AG04450 (cell line): ENCODE results near the gene PPP1R36. TPM values are rescaled to one million over a fixed set of nuclear protein-coding genes. Genes with fewer than 3 reads are reported as not detected.

Experiments used
- CTCF ChIA-PET: fragments of 300-600, 350-600 bp; formaldehyde crosslinking; extraction: SDS; loops from one replicate; lab custom pipeline; 2022; ENCODE audit warnings: antibody characterized with exemption, inconsistent platforms; lab: Charles Lee
- POLR2A ChIA-PET: fragments of 350-600 bp; formaldehyde crosslinking; extraction: SDS; loops from one replicate; lab custom pipeline; 2021; ENCODE audit warnings: antibody characterized with exemption, inconsistent platforms; lab: Yijun Ruan, JAX
- DNase-seq: peaks from one replicate; pipeline ENCODE4 v3.0.0-alpha.2; 2011; ENCODE audit warnings: low read depth, low spot score
- H3K27ac ChIP-seq: one replicate; pipeline ENCODE4 v1.5.1; 2012; ENCODE audit warnings: low read depth, low read length, control low read depth
- H3K27me3 ChIP-seq: one replicate; pipeline ENCODE4 v1.6.0; 2012; ENCODE audit warnings: low read length; ENCODE audit not compliant: control insufficient read depth, insufficient read depth
- H3K4me3 ChIP-seq: 2 replicates; pipeline ENCODE4 v1.5.1; 2011; ENCODE audit warnings: mild to moderate bottlenecking, low read depth, low read length, control low read depth
- H3K9me3 ChIP-seq: 2 replicates; pipeline ENCODE4 v1.5.1; 2012; ENCODE audit warnings: low read length; ENCODE audit not compliant: control insufficient read depth, insufficient read depth
- polyA plus RNA-seq: library from polyadenylated mRNA; depleted of rRNA; stranded (reverse); fragments of >200 nt; gene quantifications from 2 replicates; pipeline ENCODE4 v1.2.3, GENCODE V29; 2011
- TF ChIP-seq, protein P1 (sequence below): IDR thresholded peaks from 2 replicates; pipeline ENCODE4 v1.5.1; 2011; ENCODE audit warnings: low read depth, low read length, control low read depth, inconsistent platforms

Gene PPP1R36
- polyA plus RNA-seq, 1 experiment = 0.38 TPM

DNA sequence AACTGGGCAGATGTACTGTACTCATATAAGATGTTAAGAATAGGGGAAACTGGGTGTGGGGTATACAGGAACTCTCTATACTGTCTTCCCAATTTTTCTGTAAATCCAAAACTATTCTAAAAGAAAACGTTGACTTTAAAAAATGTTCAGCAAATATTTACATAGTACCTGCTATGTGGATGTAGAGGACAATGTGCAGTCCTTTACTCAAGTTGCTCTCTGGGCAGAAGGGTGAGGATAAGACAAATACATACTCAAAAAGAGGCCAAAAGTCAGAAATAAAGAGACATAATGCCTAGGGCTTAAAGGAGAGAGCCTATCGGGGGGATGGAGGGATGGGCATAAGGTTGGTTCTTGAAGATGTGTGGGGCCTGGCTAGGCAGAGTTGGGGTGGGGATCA is 44.7 kb downstream of the PPP1R36 start:
- no peaks in the 10 kb centered on the region for H3K27me3 ChIP-seq
- no peak overlapping the region for H3K27ac ChIP-seq
- TF ChIP-seq, protein P1, sequence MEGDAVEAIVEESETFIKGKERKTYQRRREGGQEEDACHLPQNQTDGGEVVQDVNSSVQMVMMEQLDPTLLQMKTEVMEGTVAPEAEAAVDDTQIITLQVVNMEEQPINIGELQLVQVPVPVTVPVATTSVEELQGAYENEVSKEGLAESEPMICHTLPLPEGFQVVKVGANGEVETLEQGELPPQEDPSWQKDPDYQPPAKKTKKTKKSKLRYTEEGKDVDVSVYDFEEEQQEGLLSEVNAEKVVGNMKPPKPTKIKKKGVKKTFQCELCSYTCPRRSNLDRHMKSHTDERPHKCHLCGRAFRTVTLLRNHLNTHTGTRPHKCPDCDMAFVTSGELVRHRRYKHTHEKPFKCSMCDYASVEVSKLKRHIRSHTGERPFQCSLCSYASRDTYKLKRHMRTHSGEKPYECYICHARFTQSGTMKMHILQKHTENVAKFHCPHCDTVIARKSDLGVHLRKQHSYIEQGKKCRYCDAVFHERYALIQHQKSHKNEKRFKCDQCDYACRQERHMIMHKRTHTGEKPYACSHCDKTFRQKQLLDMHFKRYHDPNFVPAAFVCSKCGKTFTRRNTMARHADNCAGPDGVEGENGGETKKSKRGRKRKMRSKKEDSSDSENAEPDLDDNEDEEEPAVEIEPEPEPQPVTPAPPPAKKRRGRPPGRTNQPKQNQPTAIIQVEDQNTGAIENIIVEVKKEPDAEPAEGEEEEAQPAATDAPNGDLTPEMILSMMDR = no peak
- ChIA-PET CTCF (no interaction called here), POLR2A (no interaction called here)
- no peak for DNase-seq
- H3K9me3 ChIP-seq = no peaks in the 10 kb centered on the region
- no peak overlapping the region for H3K4me3 ChIP-seq

DNA sequence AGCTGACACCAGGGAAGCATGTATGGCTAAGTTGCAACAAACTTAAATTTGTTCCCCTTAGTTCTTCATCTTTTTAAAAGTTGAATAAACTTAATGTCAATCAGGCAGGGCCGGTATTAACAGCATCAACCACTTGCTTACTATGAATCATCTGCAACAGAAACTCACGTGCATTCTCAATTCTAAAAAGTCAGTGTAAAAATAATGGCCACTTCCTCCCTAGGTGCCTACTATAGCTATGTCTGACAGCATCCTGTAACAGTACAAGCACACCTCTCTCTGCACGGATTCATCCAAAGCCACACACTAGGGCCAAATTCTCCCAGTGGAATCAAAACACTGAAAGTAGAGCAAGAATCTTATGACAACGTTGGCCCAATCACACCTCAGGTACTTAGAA is 48.6 kb downstream of the PPP1R36 start:
- no peaks in the 10 kb centered on the region for H3K27me3 ChIP-seq
- no peak for DNase-seq
- no peak overlapping the region for H3K4me3 ChIP-seq
- TF ChIP-seq, protein P1 = no peak
- no peak overlapping the region for H3K27ac ChIP-seq
- ChIA-PET CTCF (no interaction called here), POLR2A (no interaction called here)
- no peaks in the 10 kb centered on the region; the same call in 1 of the 2 replicates for H3K9me3 ChIP-seq

DNA sequence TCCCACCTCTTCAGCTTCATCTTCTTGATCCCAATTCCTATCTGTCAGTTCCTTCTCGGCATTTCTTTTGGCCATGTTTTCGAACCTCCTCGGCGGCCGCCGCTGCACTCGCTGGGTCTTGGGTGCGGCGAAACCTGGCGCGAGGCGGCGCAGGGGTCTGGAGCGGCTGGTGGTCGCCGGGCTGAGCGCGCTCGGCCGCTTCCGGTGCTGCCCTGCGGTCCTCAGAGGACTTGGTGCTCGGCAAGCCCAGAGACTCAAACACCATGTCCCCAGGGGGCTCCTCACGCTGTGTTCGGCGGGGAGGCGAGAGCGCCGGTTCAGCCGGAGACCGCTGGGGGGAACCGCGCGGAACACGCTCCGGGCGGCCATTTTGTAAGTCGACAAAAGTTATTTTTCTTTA is 51.8 kb downstream of the PPP1R36 start:
- Histone ChIP-seq H3K27ac (no peak overlapping the region), H3K9me3 (no peaks in the 10 kb centered on the region; the same call in 1 of the 2 replicates), H3K27me3 (no peaks in the 10 kb centered on the region), H3K4me3 (0 out of 2 replicates have a peak overlapping the region, but pooled peaks have one; percentile 17)
- POLR2A ChIA-PET = interaction anchor here (0.6 kb wide), 1 partner anchor 61 kb away, joined by 3 read pairs; the partner anchor contains the start of gene HSPA2
- TF ChIP-seq, protein P1 = no peak
- DNase-seq = no peak
- CTCF ChIA-PET = no interaction called here

DNA sequence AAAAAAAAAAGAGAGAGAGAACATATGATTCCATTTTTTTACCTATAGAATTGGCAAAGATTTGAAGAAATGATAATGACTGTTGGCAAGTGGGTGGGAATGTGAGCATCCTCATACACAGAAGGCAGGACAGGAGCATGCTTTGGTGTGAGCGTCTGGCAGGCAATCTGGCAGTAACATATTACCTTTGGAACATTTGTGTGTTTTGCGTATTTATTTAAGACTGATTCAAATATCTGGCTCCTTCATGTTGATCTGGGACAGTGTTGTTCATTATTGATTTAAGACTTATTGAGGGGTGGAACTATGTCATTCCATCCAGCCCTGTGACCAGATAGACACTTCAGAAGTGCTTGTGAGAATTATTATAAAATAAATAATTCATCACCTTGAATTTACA is 53.1 kb downstream of the PPP1R36 start:
- H3K27ac ChIP-seq = no peak overlapping the region
- H3K9me3 ChIP-seq = no peaks in the 10 kb centered on the region; the same call in 1 of the 2 replicates
- H3K4me3 ChIP-seq = no peak overlapping the region
- ChIA-PET CTCF (interaction anchor here (0.7 kb wide), 1 partner anchor 992 kb away, joined by 3 read pairs; no protein-coding TSS in a partner anchor), POLR2A (no interaction called here)
- TF ChIP-seq, protein P1 = no peak
- DNase-seq = no peak
- no peaks in the 10 kb centered on the region for H3K27me3 ChIP-seq

GRCh38 chr14:64604001-64604400 is 54.2 kb downstream of the PPP1R36 start:
- Histone ChIP-seq H3K9me3 (no peaks in the 10 kb centered on the region; the same call in 1 of the 2 replicates), H3K4me3 (no peak overlapping the region), H3K27ac (no peak overlapping the region), H3K27me3 (no peaks in the 10 kb centered on the region)
- TF ChIP-seq, protein P1 = no peak
- ChIA-PET POLR2A (no interaction called here), CTCF (interaction anchor here (1.0 kb wide), 1 partner anchor 32 kb away, joined by 4 read pairs; no protein-coding TSS in a partner anchor)
- DNase-seq = no peak
